PC-3 (cell line): Measurements from ENCODE around the gene CASQ2.

Experiments
- EZH2 ChIP-seq: fragments of 300-600 bp; sonication (generic); IDR thresholded peaks from one replicate; pipeline ENCODE4 v1.6.1; 2017; ENCODE audit warnings: antibody characterized with exemption, mild to moderate bottlenecking, low read length; ENCODE audit not compliant: unreplicated experiment
- TF ChIP-seq, protein P1 (sequence below): fragments of 300-600 bp; sonication (generic); conservative IDR thresholded peaks from 2 replicates; pipeline ENCODE4 v1.5.1; 2017; ENCODE audit warnings: antibody characterized with exemption, low read depth, mild to moderate bottlenecking, low read length

DNA sequence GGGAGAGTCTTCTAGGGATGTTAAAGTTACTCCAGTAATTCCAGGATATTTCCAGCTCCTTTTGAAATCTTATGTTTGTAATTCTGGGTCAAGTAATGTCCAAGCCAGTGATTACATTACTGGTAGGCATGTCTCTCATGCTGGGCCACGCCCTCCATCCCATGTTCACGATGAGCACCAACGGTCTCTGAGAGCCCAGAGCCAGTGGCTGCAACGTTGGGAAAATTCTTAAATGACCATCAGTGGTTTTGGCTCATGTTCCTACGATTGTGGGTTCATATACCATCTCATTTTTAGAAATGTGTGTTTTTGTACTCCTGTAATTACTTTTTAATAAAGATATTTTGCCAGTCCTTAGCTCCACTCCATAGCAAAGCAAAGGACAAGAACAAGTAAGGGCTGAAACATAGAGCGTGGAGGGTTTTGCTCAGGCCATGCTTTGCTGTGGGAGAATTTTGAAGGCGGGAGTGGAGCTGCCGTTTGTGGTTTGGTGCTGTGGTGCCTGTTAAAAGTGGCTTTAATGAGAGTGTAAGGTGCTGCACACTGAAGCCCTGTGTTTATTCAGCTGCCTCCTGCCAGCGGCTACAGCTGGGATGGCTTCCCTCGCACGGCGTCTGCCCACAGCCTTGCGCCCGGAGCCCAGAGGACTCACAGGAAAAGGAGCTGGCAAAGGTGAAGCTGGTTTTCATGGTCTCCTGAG is 97.9 kb downstream of the CASQ2 start:
- TF ChIP-seq, protein P1, sequence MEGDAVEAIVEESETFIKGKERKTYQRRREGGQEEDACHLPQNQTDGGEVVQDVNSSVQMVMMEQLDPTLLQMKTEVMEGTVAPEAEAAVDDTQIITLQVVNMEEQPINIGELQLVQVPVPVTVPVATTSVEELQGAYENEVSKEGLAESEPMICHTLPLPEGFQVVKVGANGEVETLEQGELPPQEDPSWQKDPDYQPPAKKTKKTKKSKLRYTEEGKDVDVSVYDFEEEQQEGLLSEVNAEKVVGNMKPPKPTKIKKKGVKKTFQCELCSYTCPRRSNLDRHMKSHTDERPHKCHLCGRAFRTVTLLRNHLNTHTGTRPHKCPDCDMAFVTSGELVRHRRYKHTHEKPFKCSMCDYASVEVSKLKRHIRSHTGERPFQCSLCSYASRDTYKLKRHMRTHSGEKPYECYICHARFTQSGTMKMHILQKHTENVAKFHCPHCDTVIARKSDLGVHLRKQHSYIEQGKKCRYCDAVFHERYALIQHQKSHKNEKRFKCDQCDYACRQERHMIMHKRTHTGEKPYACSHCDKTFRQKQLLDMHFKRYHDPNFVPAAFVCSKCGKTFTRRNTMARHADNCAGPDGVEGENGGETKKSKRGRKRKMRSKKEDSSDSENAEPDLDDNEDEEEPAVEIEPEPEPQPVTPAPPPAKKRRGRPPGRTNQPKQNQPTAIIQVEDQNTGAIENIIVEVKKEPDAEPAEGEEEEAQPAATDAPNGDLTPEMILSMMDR: no peak
- no peak for TF ChIP-seq EZH2
